Measurements from ENCODE around the gene CCDC83.

The CCDC83 gene

DNA sequence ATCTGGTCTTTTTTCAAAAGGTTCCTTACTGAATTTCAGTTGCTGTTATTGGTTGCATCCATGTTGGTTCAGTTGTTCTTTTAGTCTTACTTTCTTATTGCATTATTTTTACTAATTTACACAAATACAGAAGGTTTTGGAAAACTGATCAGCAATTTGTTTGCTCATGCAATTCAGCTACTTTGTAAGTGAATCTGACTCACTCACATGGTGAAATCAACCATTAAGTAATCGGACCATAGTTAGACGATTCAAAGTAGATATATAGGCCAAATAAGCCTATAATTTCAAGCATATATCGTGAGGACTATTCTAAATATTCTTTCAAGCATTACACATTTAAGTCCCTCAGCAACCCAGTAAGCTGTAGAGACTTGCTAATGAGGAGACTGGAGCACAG lies 41.7 kb downstream of the CCDC83 start:
- Histone ChIP-seq H3K27ac (no peak overlapping the region), H3K4me3 (no peak overlapping the region)
- no peak for DNase-seq (ENCODE audit: low spot score)
- TF ChIP-seq, protein P1, sequence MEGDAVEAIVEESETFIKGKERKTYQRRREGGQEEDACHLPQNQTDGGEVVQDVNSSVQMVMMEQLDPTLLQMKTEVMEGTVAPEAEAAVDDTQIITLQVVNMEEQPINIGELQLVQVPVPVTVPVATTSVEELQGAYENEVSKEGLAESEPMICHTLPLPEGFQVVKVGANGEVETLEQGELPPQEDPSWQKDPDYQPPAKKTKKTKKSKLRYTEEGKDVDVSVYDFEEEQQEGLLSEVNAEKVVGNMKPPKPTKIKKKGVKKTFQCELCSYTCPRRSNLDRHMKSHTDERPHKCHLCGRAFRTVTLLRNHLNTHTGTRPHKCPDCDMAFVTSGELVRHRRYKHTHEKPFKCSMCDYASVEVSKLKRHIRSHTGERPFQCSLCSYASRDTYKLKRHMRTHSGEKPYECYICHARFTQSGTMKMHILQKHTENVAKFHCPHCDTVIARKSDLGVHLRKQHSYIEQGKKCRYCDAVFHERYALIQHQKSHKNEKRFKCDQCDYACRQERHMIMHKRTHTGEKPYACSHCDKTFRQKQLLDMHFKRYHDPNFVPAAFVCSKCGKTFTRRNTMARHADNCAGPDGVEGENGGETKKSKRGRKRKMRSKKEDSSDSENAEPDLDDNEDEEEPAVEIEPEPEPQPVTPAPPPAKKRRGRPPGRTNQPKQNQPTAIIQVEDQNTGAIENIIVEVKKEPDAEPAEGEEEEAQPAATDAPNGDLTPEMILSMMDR (IDR thresholded peaks at IDR 0.05) = no peak

DNA sequence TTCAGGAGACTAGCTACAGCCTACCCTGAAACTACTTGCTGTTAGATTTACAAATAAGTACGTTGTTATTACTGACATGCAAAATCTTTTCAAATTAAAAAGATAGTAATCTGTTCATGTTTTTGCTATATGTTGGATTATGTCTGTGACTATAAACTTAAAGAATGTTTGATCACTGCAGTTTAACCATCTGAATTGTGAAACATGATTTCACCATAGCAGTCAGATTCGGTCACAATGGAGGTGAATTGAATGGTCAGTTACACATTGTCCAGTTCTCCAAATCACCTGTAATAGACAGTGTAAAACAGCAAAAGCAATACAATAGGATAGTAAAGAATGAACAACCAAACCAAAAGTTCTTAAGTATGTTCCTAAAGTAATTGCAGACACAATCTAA lies 43.3 kb downstream of the CCDC83 start:
- DNase-seq (ENCODE audit: low spot score) = no peak
- Histone ChIP-seq H3K4me3 (no peak overlapping the region), H3K27ac (no peak overlapping the region)
- TF ChIP-seq, protein P1 (IDR thresholded peaks at IDR 0.05) = no peak

DNA sequence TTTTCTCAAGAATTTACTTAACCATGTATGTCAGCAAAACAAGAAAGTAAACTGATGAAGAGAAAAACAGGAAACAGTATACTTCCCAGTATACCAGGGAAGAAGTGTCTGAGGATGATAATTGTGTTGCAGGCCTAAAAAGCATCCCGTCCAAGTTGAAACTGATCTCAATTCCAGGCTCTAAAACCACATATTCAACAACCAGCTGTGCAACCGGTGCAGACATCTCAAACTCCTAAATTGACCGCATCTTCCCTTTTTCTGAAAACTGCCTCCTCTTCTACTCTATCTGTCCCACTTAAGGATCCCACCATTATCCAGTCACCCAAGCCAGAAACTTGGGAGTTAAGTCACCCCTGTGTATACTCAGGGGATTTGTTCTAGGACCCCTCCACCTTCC lies 47.2 kb downstream of the CCDC83 start:
- Histone ChIP-seq H3K27ac (no peak overlapping the region), H3K4me3 (no peak overlapping the region)
- TF ChIP-seq, protein P1 (IDR thresholded peaks at IDR 0.05) = no peak
- DNase-seq (ENCODE audit: low spot score) = no peak

DNA sequence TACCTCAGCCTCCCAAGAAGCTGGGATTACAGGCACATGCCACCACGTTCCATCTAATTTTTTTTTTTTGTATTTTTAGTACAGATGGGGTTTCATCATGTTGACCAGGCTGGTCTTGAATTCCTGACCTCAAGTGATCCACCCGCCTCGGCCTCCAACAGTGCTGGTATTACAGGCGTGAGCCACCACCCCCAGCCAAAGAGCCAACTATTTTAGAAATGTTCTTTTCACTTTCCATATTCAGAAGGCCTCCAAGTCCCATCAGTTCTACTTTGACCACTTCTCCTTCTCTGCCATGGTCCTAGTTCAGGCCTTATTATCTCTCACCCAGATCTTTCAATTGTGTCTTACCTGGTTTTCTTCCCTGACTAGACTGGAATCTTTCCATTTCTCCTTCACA lies 48.2 kb downstream of the CCDC83 start:
- no peak for DNase-seq (ENCODE audit: low spot score)
- TF ChIP-seq, protein P1 (IDR thresholded peaks at IDR 0.05) = no peak
- H3K4me3 ChIP-seq = no peak overlapping the region
- no peak overlapping the region for H3K27ac ChIP-seq

DNA sequence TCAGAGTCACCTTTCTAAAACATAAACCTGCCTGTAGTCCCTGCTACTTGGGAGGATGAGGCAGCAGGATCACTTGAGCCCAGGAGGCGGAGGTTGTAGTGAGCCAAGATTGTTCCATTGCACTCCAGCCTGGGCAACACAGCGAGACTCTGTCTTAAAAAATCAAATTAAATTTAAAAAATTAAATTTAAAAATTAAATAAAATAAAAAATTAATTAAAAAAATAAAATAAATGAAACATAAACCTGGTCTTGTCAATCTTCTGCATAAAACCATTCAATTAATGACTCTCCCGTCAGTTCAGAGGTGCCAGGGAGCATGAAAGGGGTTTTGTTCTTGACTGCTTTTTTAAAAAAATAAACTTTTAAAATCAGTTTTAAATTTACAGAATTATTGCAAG lies 48.6 kb downstream of the CCDC83 start:
- TF ChIP-seq, protein P1 (IDR thresholded peaks at IDR 0.05) = no peak
- H3K27ac ChIP-seq = no peak overlapping the region
- no peak for DNase-seq (ENCODE audit: low spot score)
- H3K4me3 ChIP-seq = no peak overlapping the region

DNA sequence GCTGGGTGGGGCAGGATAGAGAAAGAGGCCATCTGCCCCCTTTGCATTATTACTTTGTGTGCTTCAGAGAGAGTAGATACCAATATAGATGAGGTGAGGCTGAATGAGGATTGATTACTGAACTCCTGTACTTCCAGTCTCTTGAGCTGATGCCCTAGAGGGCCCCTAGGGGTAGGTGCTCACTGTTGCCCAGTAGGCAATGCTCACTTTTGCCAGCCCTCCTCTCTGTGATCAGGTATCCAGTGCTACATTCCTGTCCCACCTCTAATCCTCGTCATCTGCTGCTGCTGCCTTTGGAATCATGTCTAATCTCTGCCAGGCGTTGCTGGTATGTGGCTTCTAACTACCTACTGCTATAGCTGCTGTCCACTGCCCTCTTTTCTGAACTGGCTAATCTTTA lies 57.2 kb downstream of the CCDC83 start:
- Histone ChIP-seq H3K4me3 (no peak overlapping the region), H3K27ac (no peak overlapping the region)
- DNase-seq (ENCODE audit: low spot score) = no peak
- TF ChIP-seq, protein P1 (IDR thresholded peaks at IDR 0.05) = no peak

DNA sequence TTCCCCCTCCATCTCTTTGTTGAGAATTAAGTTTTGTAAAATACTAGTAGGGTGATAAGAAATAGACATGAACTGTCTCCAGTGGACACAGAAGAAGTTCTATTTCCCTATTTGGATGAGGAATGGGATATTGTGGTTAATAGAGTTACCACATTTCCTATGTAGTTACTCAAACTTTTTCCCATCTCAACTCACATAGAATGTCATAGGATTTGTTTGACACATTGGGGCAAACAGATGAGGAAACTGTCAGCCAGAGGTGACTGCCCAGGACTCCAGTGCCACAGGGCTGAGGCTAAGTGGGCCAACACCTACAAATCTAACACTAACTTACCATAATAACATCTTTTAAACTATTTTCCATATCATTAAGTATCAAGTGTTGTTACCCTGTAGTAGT lies 58.3 kb downstream of the CCDC83 start:
- TF ChIP-seq, protein P1 (IDR thresholded peaks at IDR 0.05) = no peak
- no peak for DNase-seq (ENCODE audit: low spot score)
- no peak overlapping the region for H3K4me3 ChIP-seq
- H3K27ac ChIP-seq = no peak overlapping the region

All from coronary artery (tissue), 2 donors.